GM12801 (cell line): ENCODE results near the gene FAM111A.

Source experiments
- TF ChIP-seq, protein P1 (sequence below): IDR thresholded peaks from one replicate; pipeline ENCODE4 v1.5.1; 2011; ENCODE audit warnings: control low read depth; ENCODE audit not compliant: insufficient read length; ENCODE audit errors: extremely low read depth

Gene FAM111A

DNA sequence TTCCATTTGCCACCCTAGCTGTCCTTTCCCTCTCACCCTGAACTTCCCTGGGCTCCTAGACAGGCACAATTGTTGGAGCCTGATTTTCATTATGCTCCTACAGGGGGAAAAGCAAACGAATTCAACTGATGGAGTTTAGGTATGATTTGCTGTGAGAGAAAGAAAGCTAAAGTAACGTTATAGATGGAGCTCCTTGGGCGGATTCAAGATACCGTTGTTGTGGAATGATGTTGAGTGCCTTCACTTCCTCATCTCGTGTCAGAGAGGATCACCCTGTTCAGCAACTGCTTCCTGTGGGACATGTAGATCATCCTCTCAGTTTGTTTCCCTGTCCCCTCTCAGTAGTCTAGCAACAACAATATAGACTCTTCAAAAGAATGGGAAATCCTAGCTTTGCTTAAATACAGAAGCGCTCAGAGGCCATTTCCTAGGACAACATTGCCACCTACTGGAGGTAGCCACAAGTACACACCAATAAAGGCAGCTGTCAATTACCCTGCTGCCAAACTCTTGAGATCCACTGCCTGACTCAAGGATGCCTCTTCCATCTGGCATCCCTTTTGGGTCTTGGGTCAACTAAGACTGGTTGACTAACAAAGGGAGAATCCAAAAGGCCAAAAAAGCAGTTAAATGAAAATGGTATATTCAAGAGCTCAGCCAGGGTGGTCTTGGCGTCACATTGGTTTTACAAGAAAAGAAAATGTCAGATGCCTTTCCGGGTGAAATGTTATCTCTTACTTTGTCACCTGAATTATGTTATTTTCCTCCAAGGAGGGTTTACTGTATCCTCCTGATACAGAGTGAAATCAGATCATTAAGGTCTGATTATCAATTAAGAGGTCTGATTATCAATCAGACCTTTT, 15.8 kb downstream of the FAM111A start:
- TF ChIP-seq, protein P1, sequence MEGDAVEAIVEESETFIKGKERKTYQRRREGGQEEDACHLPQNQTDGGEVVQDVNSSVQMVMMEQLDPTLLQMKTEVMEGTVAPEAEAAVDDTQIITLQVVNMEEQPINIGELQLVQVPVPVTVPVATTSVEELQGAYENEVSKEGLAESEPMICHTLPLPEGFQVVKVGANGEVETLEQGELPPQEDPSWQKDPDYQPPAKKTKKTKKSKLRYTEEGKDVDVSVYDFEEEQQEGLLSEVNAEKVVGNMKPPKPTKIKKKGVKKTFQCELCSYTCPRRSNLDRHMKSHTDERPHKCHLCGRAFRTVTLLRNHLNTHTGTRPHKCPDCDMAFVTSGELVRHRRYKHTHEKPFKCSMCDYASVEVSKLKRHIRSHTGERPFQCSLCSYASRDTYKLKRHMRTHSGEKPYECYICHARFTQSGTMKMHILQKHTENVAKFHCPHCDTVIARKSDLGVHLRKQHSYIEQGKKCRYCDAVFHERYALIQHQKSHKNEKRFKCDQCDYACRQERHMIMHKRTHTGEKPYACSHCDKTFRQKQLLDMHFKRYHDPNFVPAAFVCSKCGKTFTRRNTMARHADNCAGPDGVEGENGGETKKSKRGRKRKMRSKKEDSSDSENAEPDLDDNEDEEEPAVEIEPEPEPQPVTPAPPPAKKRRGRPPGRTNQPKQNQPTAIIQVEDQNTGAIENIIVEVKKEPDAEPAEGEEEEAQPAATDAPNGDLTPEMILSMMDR, result no peak

DNA sequence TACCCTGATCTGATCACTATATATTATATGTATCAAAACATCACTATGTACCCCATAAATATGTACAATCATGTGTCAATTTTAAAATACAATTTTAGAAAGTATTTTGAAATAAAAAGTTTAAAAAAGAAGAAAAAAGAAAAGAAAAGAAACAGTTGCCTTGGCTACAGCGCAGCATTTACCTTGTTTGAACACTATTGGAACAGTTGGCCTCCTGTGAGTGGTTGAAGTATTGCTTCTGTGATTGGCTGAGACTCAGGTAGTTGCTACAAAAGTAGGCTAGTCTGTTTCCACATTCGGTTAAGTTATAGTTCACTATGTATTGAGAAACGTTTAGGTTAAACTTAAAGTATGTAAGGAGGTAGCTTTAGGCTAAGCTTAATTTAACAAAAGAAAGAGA, 21.4 kb downstream of the FAM111A start:
- TF ChIP-seq, protein P1, result no peak

DNA sequence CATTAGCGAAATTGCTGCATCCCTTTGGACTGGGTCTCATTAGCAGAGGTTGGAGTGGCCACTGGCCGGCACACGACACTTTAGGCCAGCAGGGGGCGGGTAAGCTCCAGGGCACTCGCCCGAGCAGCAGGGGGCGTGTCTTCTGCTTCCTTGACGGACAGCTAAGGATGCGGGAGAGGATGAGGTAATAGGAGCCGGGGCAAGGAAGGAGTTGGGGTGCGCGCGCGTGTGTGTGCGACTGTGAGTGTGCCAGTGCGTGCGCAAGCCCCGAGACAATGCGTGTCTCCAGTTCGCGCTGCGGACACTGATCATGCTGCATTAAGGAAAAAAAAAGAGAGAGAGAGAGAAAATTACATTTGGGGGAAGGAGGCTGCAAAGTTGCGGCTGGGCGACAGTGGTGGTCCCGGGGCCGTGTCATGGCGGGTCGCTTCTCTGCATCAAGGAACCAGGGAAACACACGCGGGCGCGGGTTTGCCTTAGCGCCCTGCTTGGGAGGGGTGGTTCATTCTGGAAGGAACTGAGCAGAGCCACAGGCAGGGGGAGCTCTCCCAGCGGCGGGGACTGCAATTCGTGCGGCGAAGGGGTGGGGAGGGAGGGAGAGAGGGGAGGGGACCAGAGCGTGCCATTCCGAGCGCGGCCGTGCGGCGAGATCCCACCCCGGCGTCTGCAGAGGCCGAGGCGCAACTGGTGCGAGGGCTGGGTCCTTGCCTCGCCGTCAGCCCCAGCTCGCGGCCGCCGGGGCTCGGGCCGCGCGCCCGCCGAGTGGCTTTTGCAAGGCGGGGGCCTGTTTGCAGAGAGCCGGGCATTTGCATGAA, 29.1 kb downstream of the FAM111A start, which contains the start of gene DTX4:
DTX4 (plus strand) TSS at position 625 of the 815 bp plus-strand sequence. CDS start 464 bp downstream, outside the sequence.
- TF ChIP-seq, protein P1, result peak; percentile 26

DNA sequence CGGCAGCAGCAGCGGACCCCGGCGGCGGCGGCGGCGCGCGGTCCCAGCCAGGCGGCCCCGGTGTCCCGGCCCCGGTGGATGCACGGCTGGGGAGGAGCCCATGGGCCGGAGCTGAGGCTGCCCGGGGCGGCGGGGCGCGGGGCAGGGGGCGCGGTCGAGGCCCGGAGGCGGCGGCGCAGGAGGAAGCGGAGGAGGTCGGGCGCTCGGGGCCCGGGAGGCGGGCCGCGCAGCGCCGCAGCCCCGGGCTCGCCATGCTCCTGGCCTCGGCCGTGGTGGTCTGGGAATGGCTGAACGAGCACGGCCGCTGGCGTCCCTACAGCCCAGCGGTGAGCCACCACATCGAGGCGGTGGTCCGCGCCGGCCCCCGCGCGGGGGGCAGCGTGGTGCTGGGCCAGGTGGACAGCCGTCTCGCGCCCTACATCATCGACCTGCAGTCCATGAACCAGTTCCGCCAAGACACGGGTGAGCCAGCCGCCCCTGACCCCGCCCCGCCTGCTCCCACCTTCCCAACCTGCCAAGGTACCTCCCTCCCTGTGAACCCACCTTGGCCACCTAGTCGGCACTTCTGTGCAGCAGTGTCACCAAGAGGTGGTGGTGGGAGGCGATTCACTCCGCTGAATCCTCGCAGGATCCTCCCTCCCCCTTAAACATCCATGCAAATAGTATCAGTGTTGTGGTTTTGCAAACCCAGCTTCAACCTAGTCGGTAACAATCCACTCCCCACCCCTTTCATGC, 29.9 kb downstream of the FAM111A start:
- TF ChIP-seq, protein P1, result no peak

DNA sequence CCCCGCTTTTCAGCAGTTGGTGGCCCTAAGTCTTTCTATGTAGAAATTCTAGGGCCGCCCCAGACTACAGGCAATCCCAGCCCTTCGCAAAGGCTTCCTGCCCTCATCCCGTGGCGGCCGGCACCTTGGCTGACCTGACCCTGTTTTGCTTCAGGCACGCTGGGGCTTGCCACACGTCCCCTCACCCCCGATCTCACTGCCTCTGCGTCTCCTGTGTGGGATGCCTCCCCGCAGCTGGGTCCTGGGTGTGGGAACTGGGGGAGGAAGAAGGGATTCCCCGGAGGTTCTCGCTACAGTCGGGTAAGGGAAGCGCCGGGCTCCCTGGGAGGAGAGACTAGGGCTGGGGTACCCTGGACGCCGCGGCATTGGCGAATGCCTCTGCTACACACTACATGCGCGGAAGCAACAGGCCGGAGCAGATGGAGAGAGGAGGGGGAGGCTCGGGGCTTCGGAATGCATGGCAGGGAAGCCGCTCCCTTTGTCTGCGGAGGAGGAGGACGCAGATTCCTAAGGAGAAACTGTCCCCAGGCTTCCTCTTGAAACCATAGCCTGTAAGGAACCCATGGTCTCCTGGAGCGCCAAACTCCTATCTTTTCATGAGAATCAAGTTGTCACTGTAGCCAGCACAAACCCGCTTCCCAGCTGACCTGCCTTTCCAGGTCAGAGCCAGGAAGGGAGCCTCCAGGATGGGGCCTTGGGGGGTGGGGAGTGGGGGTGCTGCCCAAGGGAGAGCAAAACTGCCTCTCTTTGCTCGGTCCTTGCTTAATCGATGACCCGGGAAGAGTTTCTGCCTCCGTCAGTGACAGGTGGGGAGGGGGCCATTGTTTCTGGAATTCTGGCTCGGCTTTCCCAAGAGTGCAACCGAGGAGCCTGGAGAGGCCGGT, 30.7 kb downstream of the FAM111A start:
- TF ChIP-seq, protein P1, result no peak

DNA sequence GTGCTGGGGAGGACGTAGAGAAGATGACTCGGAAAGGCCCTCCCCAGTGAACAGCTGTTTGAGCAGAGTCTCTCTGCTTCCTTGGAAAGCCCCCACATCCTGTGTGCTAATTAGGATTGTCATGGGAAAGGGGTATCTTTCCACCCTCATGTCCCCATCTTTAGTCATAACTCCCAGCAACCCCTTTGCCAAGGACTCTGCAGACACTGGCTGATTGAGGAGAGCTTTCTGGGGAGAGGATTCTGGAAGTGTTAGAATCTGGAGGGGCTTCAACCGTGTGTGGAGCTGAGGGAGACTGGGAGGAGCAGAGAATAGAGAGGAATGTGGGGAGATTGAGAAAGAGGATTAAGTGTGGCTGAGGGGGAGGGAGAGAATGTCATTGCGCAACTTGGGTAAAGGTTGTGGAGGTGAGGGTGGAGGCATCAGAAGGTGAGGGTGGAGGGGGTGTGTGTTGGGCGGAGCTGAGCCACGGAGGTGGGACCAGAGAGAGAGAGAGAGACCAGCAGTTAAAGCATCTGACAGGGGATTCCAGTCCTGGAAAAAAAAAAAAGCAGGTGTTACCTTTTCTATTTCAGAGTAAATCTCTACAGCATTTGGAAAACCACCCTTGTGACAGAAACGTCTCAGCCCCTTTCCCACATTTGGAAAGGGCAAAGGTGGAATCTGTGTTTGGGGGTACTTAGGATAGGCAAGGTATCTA, 31.5 kb downstream of the FAM111A start:
- TF ChIP-seq, protein P1, result no peak
